H1 (cell line): ENCODE results near the gene PTPRD. TPM values are rescaled to one million over a fixed set of nuclear protein-coding genes. Genes with fewer than 3 reads are reported as not detected.

ENCODE experiments used
- BRCA1 ChIP-seq: IDR thresholded peaks from 2 replicates; pipeline ENCODE4 v1.6.1; 2012; ENCODE audit warnings: low read depth, low read length, improper control_type of control experiment
- EGR1 ChIP-seq: IDR thresholded peaks from 2 replicates; pipeline ENCODE4 v1.6.1; 2011; ENCODE audit warnings: low read depth, low read length, borderline replicate concordance
- HDAC2 ChIP-seq, 2 experiments: fragments of 300-600 bp in 1 of 2; sonication (generic) in 1 of 2; IDR thresholded peaks; 2 replicates each; pipeline ENCODE4 v1.6.1; 2011 to 2012; ENCODE audit warnings: low read depth in 2 of 2, low read length in 2 of 2, mild to moderate bottlenecking in 2 of 2, moderate library complexity in 2 of 2, borderline replicate concordance in 1 of 2, inconsistent platforms in 1 of 2
- JUND ChIP-seq: IDR thresholded peaks from 2 replicates; pipeline ENCODE4 v1.6.1; 2011; ENCODE audit warnings: mild to moderate bottlenecking, improper control_type of control experiment, low read length
- KDM1A ChIP-seq: fragments of 200-600, 300-600 bp; sonication (generic); IDR thresholded peaks from 2 replicates; pipeline ENCODE4 v1.7.1; 2016; ENCODE audit warnings: mild to moderate bottlenecking, low read length, borderline replicate concordance
- KDM4A ChIP-seq: IDR thresholded peaks from one replicate; pipeline ENCODE4 v1.7.1; 2012; ENCODE audit warnings: low read depth, mild to moderate bottlenecking, moderate library complexity, low read length, inconsistent platforms; ENCODE audit not compliant: severe bottlenecking
- SIX5 ChIP-seq: IDR thresholded peaks from 2 replicates; pipeline ENCODE4 v1.6.1; 2011; ENCODE audit warnings: mild to moderate bottlenecking, low read depth, low read length
- USF2 ChIP-seq: IDR thresholded peaks from 2 replicates; pipeline ENCODE4 v1.6.1; 2011; ENCODE audit warnings: low read length, improper control_type of control experiment
- polyA plus RNA-seq, 7 experiments: library from polyadenylated mRNA; depleted of rRNA in 3 of 7; stranded (reverse) in 5 of 7; unstranded in 2 of 7; fragments of >200 nt in 5 of 7; fragments of 200-250 nt in 2 of 7; gene quantifications; 1 replicate in 5 of 7; 2 replicates in 1 of 7; 4 replicates in 1 of 7; pipeline versions ENCODE4 v1.2.1 to v1.2.3, GENCODE V29; 2011 to 2013; ENCODE audit warnings: missing spikeins in 2 of 7, mixed read lengths in 2 of 7
- total RNA-seq: library from RNA; stranded (reverse); fragmentation: NEBNext Ultra II Directional; extraction: Animal tissue kit (Norgen Biotek cat#: 25700); gene quantifications from 2 replicates; pipeline ENCODE4 v1.2.1, GENCODE V29; 2021
- TF ChIP-seq, protein P1 (sequence below): fragments of 300-600 bp; sonication (generic); IDR thresholded peaks from 2 replicates; pipeline ENCODE4 v1.7.1; 2012; ENCODE audit warnings: low read length, moderate library complexity, mild to moderate bottlenecking, inconsistent platforms; ENCODE audit not compliant: insufficient replicate concordance
- TF ChIP-seq, protein P2 (sequence below): IDR thresholded peaks from 2 replicates; pipeline ENCODE4 v1.6.1; 2011; ENCODE audit warnings: low read depth, mild to moderate bottlenecking, low read length; ENCODE audit not compliant: insufficient read depth

The PTPRD gene
- total and polyA plus RNA-seq, 2 of the 8 experiments (the other 6 are each of a cell fraction or from before 2014, with no cell fraction given), result 17.2 to 77.0 TPM

DNA sequence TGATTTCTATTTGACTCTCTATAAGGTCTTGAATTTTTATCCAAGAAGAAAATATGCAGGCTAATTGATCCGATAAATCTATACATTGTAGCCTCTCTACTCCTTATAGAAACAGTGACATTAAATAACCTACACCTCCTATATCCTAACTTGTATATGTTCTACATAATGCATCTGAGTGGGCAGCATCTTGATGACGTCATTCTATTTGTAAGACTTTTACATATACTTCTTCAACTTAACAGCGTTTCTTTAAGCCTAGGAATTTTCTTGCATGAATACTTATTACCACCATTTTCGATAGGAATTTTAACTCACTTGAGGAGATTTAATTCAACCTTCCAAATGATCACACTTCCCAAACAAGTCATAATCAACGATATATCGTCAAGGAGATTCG lies 869.0 kb downstream of the PTPRD start (continued):
- TF ChIP-seq, protein P1, sequence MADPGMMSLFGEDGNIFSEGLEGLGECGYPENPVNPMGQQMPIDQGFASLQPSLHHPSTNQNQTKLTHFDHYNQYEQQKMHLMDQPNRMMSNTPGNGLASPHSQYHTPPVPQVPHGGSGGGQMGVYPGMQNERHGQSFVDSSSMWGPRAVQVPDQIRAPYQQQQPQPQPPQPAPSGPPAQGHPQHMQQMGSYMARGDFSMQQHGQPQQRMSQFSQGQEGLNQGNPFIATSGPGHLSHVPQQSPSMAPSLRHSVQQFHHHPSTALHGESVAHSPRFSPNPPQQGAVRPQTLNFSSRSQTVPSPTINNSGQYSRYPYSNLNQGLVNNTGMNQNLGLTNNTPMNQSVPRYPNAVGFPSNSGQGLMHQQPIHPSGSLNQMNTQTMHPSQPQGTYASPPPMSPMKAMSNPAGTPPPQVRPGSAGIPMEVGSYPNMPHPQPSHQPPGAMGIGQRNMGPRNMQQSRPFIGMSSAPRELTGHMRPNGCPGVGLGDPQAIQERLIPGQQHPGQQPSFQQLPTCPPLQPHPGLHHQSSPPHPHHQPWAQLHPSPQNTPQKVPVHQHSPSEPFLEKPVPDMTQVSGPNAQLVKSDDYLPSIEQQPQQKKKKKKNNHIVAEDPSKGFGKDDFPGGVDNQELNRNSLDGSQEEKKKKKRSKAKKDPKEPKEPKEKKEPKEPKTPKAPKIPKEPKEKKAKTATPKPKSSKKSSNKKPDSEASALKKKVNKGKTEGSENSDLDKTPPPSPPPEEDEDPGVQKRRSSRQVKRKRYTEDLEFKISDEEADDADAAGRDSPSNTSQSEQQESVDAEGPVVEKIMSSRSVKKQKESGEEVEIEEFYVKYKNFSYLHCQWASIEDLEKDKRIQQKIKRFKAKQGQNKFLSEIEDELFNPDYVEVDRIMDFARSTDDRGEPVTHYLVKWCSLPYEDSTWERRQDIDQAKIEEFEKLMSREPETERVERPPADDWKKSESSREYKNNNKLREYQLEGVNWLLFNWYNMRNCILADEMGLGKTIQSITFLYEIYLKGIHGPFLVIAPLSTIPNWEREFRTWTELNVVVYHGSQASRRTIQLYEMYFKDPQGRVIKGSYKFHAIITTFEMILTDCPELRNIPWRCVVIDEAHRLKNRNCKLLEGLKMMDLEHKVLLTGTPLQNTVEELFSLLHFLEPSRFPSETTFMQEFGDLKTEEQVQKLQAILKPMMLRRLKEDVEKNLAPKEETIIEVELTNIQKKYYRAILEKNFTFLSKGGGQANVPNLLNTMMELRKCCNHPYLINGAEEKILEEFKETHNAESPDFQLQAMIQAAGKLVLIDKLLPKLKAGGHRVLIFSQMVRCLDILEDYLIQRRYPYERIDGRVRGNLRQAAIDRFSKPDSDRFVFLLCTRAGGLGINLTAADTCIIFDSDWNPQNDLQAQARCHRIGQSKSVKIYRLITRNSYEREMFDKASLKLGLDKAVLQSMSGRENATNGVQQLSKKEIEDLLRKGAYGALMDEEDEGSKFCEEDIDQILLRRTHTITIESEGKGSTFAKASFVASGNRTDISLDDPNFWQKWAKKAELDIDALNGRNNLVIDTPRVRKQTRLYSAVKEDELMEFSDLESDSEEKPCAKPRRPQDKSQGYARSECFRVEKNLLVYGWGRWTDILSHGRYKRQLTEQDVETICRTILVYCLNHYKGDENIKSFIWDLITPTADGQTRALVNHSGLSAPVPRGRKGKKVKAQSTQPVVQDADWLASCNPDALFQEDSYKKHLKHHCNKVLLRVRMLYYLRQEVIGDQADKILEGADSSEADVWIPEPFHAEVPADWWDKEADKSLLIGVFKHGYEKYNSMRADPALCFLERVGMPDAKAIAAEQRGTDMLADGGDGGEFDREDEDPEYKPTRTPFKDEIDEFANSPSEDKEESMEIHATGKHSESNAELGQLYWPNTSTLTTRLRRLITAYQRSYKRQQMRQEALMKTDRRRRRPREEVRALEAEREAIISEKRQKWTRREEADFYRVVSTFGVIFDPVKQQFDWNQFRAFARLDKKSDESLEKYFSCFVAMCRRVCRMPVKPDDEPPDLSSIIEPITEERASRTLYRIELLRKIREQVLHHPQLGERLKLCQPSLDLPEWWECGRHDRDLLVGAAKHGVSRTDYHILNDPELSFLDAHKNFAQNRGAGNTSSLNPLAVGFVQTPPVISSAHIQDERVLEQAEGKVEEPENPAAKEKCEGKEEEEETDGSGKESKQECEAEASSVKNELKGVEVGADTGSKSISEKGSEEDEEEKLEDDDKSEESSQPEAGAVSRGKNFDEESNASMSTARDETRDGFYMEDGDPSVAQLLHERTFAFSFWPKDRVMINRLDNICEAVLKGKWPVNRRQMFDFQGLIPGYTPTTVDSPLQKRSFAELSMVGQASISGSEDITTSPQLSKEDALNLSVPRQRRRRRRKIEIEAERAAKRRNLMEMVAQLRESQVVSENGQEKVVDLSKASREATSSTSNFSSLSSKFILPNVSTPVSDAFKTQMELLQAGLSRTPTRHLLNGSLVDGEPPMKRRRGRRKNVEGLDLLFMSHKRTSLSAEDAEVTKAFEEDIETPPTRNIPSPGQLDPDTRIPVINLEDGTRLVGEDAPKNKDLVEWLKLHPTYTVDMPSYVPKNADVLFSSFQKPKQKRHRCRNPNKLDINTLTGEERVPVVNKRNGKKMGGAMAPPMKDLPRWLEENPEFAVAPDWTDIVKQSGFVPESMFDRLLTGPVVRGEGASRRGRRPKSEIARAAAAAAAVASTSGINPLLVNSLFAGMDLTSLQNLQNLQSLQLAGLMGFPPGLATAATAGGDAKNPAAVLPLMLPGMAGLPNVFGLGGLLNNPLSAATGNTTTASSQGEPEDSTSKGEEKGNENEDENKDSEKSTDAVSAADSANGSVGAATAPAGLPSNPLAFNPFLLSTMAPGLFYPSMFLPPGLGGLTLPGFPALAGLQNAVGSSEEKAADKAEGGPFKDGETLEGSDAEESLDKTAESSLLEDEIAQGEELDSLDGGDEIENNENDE, result no peak
- no peak for TF ChIP-seq HDAC2 (IDR thresholded peaks at IDR 0.05; ENCODE audit: borderline replicate concordance in 1 of 2, low read depth in 2 of 2, low read length in 2 of 2)
- TF ChIP-seq SIX5, result no peak
- no peak for TF ChIP-seq KDM4A
- TF ChIP-seq KDM1A, result no peak
- TF ChIP-seq BRCA1, result no peak
- TF ChIP-seq, protein P2, sequence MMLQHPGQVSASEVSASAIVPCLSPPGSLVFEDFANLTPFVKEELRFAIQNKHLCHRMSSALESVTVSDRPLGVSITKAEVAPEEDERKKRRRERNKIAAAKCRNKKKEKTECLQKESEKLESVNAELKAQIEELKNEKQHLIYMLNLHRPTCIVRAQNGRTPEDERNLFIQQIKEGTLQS, result no peak
- no peak for TF ChIP-seq EGR1
- no peak for TF ChIP-seq USF2
- no peak for TF ChIP-seq JUND
